HG02763 (cell line): Measurements from ENCODE around the gene ARHGAP36.

Experiments used
- ATAC-seq: cut with Tn5 transposase; IDR thresholded peaks from one replicate; pipeline ENCODE4 v1.9.1; 2021; ENCODE audit warnings: mild to moderate bottlenecking, moderate library complexity; ENCODE audit not compliant: unreplicated experiment

The ARHGAP36 gene, protein sequence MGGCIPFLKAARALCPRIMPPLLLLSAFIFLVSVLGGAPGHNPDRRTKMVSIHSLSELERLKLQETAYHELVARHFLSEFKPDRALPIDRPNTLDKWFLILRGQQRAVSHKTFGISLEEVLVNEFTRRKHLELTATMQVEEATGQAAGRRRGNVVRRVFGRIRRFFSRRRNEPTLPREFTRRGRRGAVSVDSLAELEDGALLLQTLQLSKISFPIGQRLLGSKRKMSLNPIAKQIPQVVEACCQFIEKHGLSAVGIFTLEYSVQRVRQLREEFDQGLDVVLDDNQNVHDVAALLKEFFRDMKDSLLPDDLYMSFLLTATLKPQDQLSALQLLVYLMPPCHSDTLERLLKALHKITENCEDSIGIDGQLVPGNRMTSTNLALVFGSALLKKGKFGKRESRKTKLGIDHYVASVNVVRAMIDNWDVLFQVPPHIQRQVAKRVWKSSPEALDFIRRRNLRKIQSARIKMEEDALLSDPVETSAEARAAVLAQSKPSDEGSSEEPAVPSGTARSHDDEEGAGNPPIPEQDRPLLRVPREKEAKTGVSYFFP

DNA sequence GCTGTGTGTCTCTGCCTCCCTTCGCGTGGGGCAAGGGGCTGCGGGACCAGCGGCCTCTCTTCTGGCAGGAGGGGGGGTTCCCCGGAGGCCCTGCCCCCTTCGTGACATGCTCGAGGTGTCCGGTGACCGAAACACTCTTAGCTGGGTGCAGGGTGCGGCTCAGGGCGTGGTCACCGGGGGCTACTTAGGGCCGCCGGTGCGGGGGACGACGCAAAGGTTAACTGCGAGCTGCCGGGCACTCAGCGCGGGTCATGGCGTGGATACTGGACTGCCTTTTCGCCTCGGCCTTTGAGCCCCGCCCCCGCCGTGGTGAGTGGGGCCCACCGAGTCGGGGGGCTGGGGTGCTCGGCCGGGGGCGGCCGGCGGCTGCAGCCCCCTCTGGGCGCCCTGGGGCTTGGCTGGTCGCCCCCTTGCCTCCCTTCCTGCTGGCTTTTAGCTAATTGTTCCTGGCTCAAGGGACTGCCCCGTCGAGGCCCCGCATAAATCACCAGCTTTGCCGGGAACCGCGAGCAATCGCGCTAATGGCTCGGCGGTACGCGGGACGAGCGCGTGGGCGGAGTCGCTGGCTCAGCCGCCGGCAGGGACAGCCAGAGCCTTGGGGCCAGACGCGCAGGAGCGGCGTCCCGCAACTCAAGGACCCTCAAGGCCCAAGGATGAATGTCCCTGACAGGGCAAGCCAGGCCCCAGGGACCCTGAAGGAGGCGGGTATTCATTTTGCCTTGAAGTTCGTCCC is at the start of gene ARHGAP36:
Gene ARHGAP36 (plus strand): TSS at position 211 of the 733 bp plus-strand sequence. CDS start 23,320 bp downstream, outside the sequence.
- ATAC-seq = no peak

DNA sequence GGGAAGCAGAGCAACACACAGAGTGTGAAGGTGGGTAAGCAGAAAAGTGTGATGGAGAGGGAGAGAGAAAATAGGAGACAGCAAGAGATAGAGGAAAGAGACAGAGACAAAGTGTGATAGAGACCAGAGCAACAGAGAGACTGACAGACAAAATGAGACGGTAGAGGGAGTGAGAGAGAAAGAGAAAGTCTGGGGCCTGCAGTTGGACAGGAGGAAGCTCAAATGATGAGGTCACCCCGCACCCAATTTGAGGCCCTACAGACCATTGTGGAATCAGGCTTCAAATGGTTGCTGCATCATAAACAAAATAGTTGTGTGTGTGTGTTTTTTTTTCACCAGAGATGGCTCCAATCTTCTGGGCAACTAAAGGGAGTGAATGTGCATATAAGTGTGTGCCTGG is 48.0 kb upstream of the ARHGAP36 start:
- no peak for ATAC-seq

DNA sequence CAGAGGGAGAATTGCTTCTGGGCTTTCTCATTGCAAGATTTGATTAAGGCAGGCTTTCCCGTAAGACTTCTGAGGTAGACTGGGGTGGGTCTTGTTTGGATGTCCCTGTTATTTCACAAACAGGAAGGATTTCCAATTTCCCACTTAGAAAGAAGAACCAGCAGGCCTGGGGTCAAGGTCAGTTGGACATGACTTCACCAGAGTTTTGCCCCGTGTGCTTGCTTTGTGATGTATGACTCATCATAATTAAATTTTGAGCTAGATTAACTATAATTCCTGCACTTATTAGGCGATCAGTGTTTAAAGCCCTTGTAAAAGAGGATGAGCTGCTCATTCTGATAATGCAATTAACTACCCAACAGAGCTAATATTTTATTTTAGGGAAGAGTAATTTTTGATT is 32.8 kb upstream of the ARHGAP36 start:
- no peak for ATAC-seq

DNA sequence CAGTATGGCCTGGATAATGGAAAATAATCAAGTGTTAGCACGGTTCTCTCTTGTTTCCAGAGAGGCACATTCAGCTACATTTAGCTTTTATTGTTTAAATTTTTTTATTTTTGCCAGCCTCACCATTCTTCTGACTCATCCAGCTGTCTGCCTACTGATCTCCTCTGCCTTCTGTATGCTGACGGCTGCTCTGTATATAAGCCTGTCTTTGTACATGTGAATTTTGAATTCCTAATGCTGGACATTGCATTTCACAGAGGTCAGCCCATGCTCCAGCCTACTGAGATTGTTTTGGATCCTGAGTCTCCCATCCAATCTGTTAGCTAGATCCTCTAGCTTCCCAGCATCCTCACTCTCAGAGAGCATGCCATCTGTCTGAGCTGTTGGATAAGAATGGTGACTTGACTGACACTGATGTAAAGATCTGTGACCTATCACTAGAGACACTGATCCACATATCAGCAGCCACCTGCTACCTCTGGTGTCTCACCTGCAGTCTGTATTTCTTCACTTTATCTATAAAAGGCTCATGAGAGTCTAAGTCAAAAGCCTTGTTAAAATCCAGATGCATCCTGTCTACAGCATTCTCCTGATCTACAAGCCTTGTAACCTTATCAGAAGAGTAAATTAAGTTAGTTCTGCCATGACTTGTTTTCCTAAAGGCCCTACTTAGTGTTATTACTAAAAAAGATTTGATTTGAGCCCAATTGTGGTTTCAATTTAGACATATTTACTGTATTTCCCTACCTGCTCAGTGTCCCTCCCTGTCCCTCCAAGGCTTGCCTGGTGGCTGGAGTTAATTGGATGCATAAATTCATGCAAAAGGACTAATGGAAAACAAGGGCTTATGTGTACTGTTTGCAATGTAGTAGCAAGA is 25.6 kb upstream of the ARHGAP36 start:
- no peak for ATAC-seq

DNA sequence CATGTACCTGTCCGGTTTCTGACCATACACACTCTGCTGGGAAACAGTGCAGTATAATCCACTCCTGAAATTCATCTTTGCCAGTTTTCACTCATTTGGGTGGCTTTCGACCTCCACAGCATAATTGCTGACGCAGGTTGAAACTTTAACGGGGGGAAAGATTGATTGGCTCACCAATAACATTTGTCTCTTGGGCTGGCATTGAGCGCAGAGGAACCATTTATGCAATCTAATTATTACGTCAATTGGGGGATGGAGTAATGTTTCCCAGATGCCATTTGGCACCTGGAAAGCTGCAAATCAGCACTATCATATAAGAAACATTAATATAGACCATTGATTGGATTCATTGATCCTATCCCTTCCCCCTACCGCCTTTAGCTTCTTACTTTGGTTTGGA is 24.1 kb upstream of the ARHGAP36 start:
- no peak for ATAC-seq

DNA sequence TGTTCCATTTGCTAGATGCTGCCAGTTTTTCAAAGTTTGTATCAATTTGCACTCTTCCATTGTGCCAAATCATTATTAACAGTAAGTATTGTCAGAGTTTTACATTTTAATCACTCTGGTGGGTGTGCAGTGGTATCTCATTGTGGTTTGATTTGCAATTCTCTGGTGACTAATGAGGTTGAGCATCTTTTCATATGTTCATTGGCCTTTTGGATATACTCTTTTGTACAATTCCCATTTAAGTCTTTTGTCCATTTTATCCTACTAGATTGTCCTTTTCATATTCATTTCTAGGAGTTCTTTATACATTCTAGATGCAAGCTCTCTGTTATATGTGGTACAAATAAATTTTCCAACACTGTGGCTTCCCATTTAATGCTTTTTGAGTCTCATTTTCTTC is 17.4 kb upstream of the ARHGAP36 start:
- no peak for ATAC-seq

DNA sequence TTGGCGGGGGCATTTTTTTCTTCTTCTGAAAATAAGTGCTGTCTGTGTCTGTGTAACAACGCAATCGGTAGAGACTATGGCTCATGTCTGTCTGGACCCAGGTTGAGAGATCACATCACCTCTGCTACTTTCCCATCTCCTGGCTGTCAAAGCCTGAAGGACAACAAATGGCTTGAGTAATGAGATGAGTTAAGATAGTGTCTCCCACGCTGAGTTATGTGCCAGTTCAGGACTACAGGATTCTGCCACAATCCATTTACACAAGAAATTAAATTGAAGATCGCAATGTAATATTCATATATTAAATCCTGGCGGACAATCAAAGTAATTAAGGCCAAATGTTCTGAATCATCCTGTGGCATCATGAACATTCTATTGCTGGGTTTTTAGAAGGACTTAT is 16.5 kb upstream of the ARHGAP36 start:
- no peak for ATAC-seq

DNA sequence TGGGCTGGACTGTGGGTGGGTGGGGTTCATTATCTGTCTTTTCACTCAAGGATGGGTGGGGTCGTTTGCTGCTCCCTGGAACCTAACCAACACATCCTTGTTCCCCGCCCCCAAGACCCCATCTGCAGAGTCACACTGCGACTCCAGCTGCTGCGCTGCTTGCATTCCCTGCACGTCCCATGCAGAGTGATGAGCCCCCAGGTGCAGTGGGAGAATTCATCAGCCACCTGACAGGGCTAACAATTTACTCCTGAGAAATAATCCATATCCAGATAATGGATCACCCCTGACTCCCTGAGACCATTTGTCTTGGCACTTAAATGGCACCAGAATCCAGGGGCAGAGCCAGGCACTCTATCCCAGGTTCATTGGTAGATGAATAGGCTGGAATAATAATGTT is 12.4 kb upstream of the ARHGAP36 start:
- no peak for ATAC-seq

DNA sequence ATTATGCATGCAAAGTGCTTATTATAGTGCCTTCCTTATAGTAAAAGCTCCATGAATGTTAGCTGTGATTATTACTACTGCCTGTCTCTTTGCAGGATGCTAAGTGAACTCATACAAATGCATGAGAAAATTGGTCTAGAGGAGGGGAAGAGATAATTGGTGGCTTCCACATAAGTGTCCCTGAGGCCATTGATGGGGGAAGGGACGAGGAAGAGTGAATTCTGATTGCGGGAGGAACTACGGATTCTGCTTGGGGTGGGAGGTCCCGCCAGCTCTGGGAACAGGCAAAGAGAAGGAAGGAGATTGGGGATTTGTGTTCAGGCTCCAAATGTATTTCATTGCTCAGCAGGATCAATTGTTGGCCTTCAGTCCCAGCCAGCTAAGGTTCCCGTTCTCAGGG is 11.6 kb upstream of the ARHGAP36 start:
- no peak for ATAC-seq

DNA sequence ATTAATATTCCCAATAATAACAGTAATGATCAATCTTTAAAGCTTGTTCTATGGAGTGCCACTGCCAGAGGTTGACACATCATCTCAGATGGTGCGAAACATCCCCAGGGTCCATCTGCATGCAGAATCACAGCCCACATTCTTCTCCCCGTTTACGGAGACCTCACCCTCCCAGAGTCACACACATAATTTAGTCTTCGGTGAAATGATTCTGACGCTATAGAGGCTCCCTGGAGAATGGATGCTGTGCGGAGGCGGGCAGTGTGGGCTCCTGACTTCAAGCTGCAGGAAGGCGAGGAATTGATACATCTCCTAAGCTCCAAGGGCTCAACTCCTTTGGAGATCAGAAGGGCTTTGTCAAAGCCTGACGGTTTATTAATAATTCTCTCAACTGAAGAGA is 11.0 kb upstream of the ARHGAP36 start:
- no peak for ATAC-seq

DNA sequence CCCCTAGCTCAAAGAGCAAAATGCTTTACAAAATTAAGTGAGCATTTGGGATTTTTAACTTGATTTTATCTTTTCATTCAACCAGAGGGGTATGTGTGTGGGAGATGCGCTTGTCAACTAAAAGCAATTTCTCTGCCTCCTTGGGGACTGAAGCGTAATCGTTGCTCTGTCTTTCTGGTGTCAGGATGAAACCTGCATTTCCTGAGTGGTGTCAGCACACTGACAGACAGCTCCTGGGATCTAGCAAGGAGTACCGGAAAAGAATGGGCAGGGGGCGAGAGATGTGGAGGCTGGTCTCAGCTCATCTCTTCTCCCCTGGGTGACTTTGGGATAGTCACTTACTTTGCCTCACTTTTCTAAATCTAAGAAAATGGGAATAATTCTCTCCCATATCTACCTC is 5.1 kb upstream of the ARHGAP36 start:
- no peak for ATAC-seq

DNA sequence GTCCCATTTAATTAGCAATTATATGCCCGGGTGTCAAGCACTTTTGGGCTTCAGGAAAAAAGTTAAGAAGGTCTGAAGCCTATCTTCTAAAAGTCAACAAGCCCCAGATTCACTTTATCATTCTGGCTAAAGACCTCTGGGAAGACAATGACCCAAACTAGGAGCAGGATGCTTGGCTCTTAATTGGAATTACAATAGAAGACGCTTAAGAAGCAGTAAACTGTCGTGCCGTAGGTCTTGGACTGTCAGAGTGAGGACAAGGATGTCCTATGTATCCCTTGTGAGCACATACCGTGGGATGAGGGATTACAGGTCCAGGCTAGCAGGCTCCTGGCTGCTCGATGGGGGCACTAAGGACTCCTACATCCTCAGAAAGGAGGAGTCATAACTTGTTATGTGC is 3.2 kb upstream of the ARHGAP36 start:
- no peak for ATAC-seq

DNA sequence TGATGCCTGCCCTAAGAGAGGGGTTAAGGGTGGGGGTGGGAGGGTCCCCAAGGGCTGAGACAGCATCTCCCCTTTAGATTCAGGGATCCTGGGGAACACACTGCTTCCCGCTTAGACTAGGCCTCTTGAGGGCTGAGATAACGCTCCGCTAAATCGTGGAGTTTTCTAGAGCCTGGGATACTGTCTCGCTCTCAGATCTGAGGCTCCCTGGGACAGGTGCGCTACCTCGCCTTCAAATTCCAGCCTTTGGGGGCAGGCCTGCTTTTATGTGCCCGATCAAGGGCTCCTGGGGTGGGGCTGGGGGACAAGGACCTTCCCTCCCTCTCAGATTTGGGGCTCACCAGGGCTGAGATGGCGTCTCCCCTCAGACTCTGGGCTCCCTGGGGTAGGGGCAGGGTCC is 440 bp upstream of the ARHGAP36 start:
- no peak for ATAC-seq

DNA sequence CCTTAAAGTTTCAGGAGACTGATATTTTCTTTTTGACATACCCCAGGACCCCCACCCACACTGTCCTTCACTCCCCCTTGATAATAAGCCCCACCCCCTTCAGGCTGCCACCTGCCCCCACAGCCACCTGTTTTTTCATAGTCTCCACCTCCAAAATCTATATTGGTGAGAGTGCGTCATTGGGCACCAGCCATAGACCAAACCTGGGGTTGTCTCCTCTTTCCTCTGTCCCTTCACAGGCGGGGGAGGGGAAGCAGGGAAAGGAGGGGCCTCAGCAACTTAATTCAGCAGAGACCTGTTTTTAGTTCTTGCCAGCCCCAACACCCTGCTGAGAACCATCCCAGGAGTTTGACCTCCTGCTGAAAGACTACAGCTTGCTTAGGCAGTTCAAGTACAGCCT is 1.1 kb downstream of the ARHGAP36 start:
- ATAC-seq = no peak

DNA sequence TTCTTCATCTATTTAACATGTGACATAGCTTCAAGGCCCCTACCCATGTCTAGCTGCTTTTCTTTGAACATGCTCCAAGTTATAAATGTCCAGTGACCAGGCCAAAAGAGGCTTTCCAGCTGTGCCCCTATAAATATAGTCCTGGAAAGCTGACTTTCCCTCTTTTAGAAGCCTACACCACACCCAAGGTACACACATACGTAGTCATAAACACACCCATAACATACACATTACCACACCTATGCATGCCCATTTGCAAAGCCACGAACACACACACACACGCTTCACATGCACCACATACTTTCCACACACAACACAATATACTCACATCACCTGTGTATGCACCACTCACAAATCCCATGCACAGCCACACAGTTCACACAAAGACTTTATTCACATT is 2.0 kb downstream of the ARHGAP36 start:
- no peak for ATAC-seq

DNA sequence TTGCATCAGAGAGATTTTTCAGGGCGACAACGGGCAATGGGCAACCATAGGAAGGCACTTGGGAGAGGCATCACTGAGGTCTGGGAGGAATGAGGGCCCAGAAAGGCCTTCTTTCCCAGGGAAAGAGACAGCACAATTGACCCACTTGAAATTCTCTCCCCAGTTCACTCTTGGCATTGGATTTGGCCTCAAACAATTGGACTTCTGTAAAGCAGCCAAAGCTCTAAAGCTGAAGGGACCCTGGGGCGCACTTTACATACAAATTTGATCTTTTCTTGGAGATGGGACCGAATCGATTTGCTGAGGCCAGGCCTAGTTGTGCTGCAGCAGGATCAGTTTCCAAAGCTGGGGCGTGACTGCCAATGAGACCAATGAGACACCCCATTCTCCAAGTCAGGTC is 3.2 kb downstream of the ARHGAP36 start:
- no peak for ATAC-seq

DNA sequence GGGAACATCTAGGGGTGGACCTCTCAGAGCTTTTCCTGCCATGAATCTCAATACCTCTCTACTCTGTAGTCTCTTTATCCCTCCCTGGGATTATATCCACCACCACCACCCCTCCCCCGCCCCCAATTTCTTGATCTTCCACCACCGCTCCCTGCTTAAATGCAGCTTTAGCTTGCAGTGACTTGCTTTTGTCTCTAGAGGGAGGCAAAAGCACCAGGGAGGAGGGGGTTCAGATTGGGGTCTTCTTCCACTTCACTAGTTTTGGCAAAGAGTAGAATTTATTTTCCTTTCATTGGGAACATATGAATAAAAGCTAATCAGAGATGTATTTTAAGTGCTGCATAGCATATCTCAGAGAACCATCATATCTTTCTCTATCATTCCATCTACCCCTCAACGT is 5.5 kb downstream of the ARHGAP36 start:
- no peak for ATAC-seq

DNA sequence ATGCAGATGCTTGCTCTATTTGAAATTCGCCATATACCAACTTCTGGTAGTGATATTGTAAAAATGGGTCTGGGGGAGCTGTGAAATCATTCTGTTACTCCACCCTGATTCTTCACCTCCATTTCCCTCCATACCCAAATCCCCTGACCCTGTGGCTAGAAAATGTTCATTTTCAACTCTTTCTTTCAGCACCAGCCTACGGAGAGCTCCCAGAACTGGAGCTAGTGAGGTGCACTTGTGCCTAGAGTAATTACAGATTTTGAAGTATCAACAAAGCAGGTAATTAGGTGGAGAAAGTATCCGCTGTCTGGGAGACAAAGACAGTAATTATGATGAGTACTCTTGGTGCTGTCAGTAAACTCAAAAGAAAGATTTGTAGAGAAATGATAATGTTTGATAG is 8.1 kb downstream of the ARHGAP36 start:
- no peak for ATAC-seq

DNA sequence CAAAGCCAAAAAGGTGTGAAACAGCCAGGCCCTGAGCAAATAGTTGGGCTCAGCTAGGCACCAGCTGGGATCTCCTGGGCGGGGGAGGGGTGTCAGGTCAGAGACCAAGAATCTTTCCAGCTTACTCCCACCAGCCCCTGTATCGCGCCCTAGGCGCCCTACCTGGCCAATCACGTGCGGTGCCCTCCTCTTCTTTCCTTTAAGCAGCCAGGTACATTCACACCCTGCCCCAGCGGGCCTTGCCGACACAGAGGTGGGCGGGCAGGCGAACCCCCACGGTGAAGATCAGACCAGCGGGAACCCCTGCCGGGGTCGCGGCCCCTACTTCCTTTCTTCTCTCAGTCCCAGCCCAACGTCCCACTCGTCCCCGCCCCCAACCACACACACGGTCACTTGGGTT is 9.1 kb downstream of the ARHGAP36 start:
- ATAC-seq = no peak

DNA sequence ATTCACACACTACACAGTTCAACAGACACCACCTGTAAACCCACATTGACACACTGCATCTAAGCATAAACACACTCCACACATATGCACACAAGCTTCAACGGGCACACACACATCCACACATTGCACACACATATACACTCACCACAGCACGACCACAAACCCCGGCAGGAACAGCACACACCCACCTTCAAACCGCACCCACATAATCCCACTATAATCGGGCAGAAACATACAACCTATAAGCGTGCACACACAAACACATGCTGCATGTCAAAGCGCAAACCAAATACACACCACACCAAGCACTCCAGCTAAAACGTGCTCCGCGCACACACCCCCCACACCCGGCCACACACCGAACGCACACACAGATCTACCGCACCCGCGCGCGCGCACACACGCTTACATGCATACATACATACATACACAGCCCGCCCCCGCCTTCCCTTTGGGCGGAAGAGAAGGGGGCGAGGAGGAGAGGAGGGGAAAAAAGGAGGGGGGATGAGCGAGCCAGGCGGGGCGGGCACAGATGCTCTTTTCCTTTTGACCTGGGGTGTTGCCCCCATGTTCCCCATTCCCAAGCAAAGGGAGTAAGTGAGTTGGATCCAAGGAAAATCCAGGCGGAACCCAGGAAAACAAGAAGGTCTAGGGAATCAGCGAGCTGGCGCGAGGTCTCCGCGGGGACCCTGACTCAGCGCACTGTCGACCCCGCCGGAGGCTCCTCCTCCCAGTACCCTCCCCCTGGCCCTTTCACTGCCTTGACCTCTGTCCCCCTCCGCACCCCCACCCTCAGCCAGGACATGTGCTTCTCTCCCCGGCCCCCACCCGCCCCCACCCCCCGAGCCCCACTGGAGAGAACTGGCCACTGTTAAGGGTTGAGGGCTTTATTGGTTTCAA is 9.9 kb downstream of the ARHGAP36 start:
- ATAC-seq = no peak
